Naive thymus-derived CD4-positive, alpha-beta T cell (primary cell): ENCODE data around the gene JADE3. TPM values are rescaled to one million over a fixed set of nuclear protein-coding genes. Genes with fewer than 3 reads are reported as not detected.

Source experiments
- ATAC-seq: fragments of 150-1000 bp; cut with Tn5 transposase; 2 replicates; pipeline ENCODE4 v1.10.0; 2021; ENCODE audit warnings: mild to moderate bottlenecking, moderate library complexity
- CTCF ChIA-PET: fragments of 350-600 bp; sonication (Branson Sonifier 250); formaldehyde crosslinking; loops from one replicate; lab custom pipeline; 2021; ENCODE audit warnings: antibody characterized with exemption; lab: Charles Lee
- POLR2A ChIA-PET: fragments of 350-600 bp; sonication (Branson Sonifier 250); formaldehyde crosslinking; loops from one replicate; lab custom pipeline; 2021; ENCODE audit warnings: antibody characterized with exemption, inconsistent platforms; lab: Charles Lee
- DNase-seq, 9 donors: peaks; one replicate each; pipeline versions ENCODE4 v3.0.0 to v3.0.0-alpha.2; 2020 to 2022; ENCODE audit warnings: mixed read lengths in 1 of 9
- H3K27ac ChIP-seq: one replicate; pipeline ENCODE4 v1.7.0; 2013; ENCODE audit warnings: mild to moderate bottlenecking, low read depth, low read length, moderate library complexity
- H3K27me3 ChIP-seq, 2 donors: one replicate each; pipeline ENCODE4 v1.7.0; 2013; ENCODE audit warnings: low read length in 2 of 2, mild to moderate bottlenecking in 2 of 2, moderate library complexity in 2 of 2; ENCODE audit not compliant: control insufficient read depth in 2 of 2, insufficient read depth in 2 of 2
- H3K36me3 ChIP-seq, 3 experiments: 1 replicate in 2 of 3; 2 replicates in 1 of 3; pipeline ENCODE4 v1.7.0; 2013; ENCODE audit warnings: low read length in 3 of 3, mild to moderate bottlenecking in 3 of 3, moderate library complexity in 1 of 3; ENCODE audit not compliant: insufficient read depth in 3 of 3, control insufficient read depth in 2 of 3
- H3K4me1 ChIP-seq, 2 donors: one replicate each; pipeline ENCODE4 v1.7.0; 2013; ENCODE audit warnings: low read length in 2 of 2, mild to moderate bottlenecking in 2 of 2, moderate library complexity in 1 of 2; ENCODE audit not compliant: control insufficient read depth in 2 of 2, insufficient read depth in 2 of 2
- H3K4me3 ChIP-seq: 2 replicates; pipeline ENCODE4 v1.7.0; 2013; ENCODE audit warnings: mild to moderate bottlenecking, low read length
- H3K9me3 ChIP-seq, 3 experiments: 1 replicate in 2 of 3; 2 replicates in 1 of 3; pipeline ENCODE4 v1.7.0; 2013; ENCODE audit warnings: low read length in 3 of 3; ENCODE audit not compliant: control insufficient read depth in 2 of 3
- H3K27ac Mint-ChIP-seq, 9 donors: one replicate each; pipeline ENCODE4 v1.8.0; 2020 to 2022; ENCODE audit warnings: mixed read lengths in 9 of 9, mild to moderate bottlenecking in 8 of 9, moderate library complexity in 5 of 9, inconsistent platforms in 2 of 9
- H3K27me3 Mint-ChIP-seq, 5 donors: one replicate each; pipeline ENCODE4 v1.8.0; 2021 to 2022; ENCODE audit warnings: mixed read lengths in 5 of 5, mild to moderate bottlenecking in 1 of 5
- H3K36me3 Mint-ChIP-seq, 5 donors: one replicate each; pipeline ENCODE4 v1.8.0; 2020 to 2022; ENCODE audit warnings: mixed read lengths in 5 of 5, mild to moderate bottlenecking in 3 of 5, inconsistent platforms in 1 of 5
- H3K4me1 Mint-ChIP-seq, 7 donors: one replicate each; pipeline ENCODE4 v1.8.0; 2020 to 2022; ENCODE audit warnings: mixed read lengths in 7 of 7, mild to moderate bottlenecking in 3 of 7, inconsistent platforms in 1 of 7
- H3K4me3 Mint-ChIP-seq, 10 donors: one replicate each; pipeline ENCODE4 v1.8.0; 2020 to 2022; ENCODE audit warnings: mild to moderate bottlenecking in 10 of 10, mixed read lengths in 10 of 10, moderate library complexity in 6 of 10, inconsistent platforms in 2 of 10
- H3K9me3 Mint-ChIP-seq, 11 donors: one replicate each; pipeline ENCODE4 v1.8.0; 2020 to 2022; ENCODE audit warnings: mixed read lengths in 11 of 11, mild to moderate bottlenecking in 4 of 11, inconsistent platforms in 1 of 11, moderate library complexity in 1 of 11
- intact Hi-C, 2 donors: fragments of 100-400 bp; cut with micrococcal nuclease; formaldehyde crosslinking; loops; one replicate each; pipeline ENCODE4 v1.15.1; 2023
- polyA plus RNA-seq, 2 donors: library from polyadenylated mRNA; unstranded; fragments of 300-500 nt; fragmentation: Illumina TruSeq; gene quantifications; one replicate each; pipeline ENCODE4 v1.2.3, GENCODE V29; 2021
- total RNA-seq, 6 experiments: library from RNA in 5 of 6; stranded (reverse) in 5 of 6; gene quantifications; 1 replicate in 5 of 6; 2 replicates in 1 of 6; pipeline ENCODE4 v1.2.3 and lab custom pipeline; 2021 to 2026

JADE3 gene
- total and polyA plus RNA-seq, 7 experiments from 2014 or later: 0.05 to 1.3 (median 0.16) TPM; not detected in 1

DNA sequence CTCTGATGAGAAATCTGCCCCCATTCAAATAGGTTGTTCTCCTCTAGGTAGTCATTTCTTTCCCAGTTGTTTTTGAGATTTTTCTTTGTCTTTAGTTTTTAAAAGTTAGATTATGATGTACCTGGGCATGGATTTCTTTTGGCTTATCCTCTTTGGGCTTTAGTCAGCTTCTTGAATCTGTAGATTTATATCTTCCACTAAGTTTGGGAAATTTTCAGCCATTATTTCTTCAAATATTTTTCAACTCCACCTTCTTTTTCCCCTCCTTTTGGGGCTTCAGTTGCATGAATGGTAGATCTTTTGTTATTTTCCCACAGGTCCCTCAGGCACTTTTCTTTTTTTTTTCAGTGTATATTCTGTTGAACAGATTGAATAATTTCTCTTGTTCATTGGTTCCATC is 77.3 kb downstream of the JADE3 start:
- H3K9me3 Mint-ChIP-seq: peaks cover 0 to 11% (median 3%) of the 10 kb centered on the region in 11 donors
- H3K9me3 ChIP-seq: no peaks in the 10 kb centered on the region
- no peak overlapping the region for H3K4me3 Mint-ChIP-seq
- DNase-seq: no peak
- intact Hi-C loops: no loop called here
- no peaks in the 10 kb centered on the region for H3K27me3 ChIP-seq
- no peak overlapping the region for H3K27ac Mint-ChIP-seq
- H3K27me3 Mint-ChIP-seq: no peaks in the 10 kb centered on the region
- ATAC-seq: no peak
- ChIA-PET POLR2A (no interaction called here), CTCF (no interaction called here)
- H3K36me3 Mint-ChIP-seq: peaks cover 0 to 7% (median 4%) of the 10 kb centered on the region in 5 donors
- H3K27ac ChIP-seq: no peak overlapping the region
- no peaks in the 10 kb centered on the region for H3K4me1 ChIP-seq
- H3K4me1 Mint-ChIP-seq: no peaks in the 10 kb centered on the region
- no peaks in the 10 kb centered on the region for H3K36me3 ChIP-seq
- H3K4me3 ChIP-seq: no peak overlapping the region

DNA sequence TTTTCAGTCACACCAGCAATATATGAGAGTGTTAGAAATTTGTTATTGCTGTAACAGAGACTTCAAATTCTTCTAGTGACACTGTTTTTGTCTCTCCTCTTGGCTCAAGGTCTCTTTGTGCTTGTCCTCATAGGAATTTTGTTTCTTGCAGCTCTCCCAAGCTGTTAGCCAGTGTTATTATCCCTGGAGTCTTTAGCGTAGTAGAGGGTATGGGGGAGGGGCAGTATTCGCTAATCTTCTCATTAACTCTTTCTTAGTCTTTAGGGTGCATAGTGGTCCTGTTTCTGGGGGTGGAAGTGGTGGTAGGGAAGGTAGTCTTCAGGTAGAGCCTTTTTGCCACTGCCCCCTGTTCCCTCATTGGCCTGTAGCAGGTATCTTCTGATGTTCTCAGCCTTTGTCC is 79.4 kb downstream of the JADE3 start:
- Mint-ChIP-seq H3K27ac (no peak overlapping the region), H3K9me3 (peaks cover 0 to 11% (median 3%) of the 10 kb centered on the region in 11 donors), H3K27me3 (no peaks in the 10 kb centered on the region), H3K4me3 (no peak overlapping the region), H3K4me1 (no peaks in the 10 kb centered on the region), H3K36me3 (peaks cover 0 to 7% (median 4%) of the 10 kb centered on the region in 5 donors)
- Histone ChIP-seq H3K27me3 (no peaks in the 10 kb centered on the region), H3K4me3 (no peak overlapping the region), H3K27ac (no peak overlapping the region), H3K9me3 (no peaks in the 10 kb centered on the region), H3K4me1 (no peaks in the 10 kb centered on the region), H3K36me3 (no peaks in the 10 kb centered on the region)
- CTCF ChIA-PET: no interaction called here
- DNase-seq (no peak), ATAC-seq (no peak)
- POLR2A ChIA-PET: no interaction called here
- intact Hi-C loops: no loop called here

GRCh38 chrX:46992070-46992469 is 79.8 kb downstream of the JADE3 start:
- no peaks in the 10 kb centered on the region for H3K36me3 ChIP-seq
- H3K27me3 ChIP-seq: no peaks in the 10 kb centered on the region
- no peaks in the 10 kb centered on the region for H3K9me3 ChIP-seq
- no peaks in the 10 kb centered on the region for H3K4me1 ChIP-seq
- DNase-seq (no peak), ATAC-seq (no peak)
- no peak overlapping the region for H3K4me3 Mint-ChIP-seq
- no peak overlapping the region for H3K4me3 ChIP-seq
- peaks cover 0 to 11% (median 3%) of the 10 kb centered on the region in 11 donors for H3K9me3 Mint-ChIP-seq
- H3K4me1 Mint-ChIP-seq: no peaks in the 10 kb centered on the region
- H3K36me3 Mint-ChIP-seq: peaks cover 0 to 7% (median 4%) of the 10 kb centered on the region in 5 donors
- ChIA-PET POLR2A (no interaction called here), CTCF (no interaction called here)
- no peak overlapping the region for H3K27ac Mint-ChIP-seq
- intact Hi-C loops: no loop called here
- no peak overlapping the region for H3K27ac ChIP-seq
- no peaks in the 10 kb centered on the region for H3K27me3 Mint-ChIP-seq

DNA sequence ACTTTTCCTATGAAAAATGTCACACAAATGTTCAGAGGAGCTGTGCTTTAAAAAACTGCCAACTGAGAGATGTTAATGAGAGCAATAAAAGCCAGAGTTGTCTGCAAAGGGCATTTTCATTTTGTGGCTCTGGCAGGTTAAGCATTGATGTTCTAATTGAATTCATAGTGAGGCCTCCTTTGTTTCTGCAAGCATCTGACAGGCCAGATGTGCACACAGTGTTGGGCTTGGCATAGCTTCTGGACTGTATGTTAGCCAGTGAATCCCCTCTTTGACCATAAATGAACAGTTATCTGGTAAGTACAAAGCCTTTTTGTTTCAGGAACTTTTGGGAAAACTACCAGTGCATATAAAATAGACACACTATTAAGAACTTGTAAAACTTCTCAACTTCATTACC is 81.9 kb downstream of the JADE3 start:
- Histone ChIP-seq H3K36me3 (no peaks in the 10 kb centered on the region), H3K4me3 (no peak overlapping the region), H3K27ac (no peak overlapping the region), H3K4me1 (no peaks in the 10 kb centered on the region), H3K27me3 (no peaks in the 10 kb centered on the region), H3K9me3 (no peaks in the 10 kb centered on the region)
- ATAC-seq (no peak), DNase-seq (no peak)
- H3K9me3 Mint-ChIP-seq: peaks cover 0 to 16% (median 3%) of the 10 kb centered on the region in 11 donors
- H3K27ac Mint-ChIP-seq: no peak overlapping the region
- POLR2A ChIA-PET: no interaction called here
- no peaks in the 10 kb centered on the region for H3K27me3 Mint-ChIP-seq
- H3K4me3 Mint-ChIP-seq: no peak overlapping the region
- H3K4me1 Mint-ChIP-seq: no peaks in the 10 kb centered on the region
- peaks cover 0 to 7% (median 4%) of the 10 kb centered on the region in 5 donors for H3K36me3 Mint-ChIP-seq
- intact Hi-C loops: no loop called here
- CTCF ChIA-PET: interaction anchor here (0.6 kb wide), 1 partner anchor 207 kb away, joined by 3 read pairs; no protein-coding TSS in a partner anchor

GRCh38 chrX:47012131-47012530 is 99.9 kb downstream of the JADE3 start:
- Histone ChIP-seq H3K9me3 (no peaks in the 10 kb centered on the region), H3K4me3 (no peak overlapping the region), H3K4me1 (no peaks in the 10 kb centered on the region), H3K36me3 (no peaks in the 10 kb centered on the region), H3K27ac (no peak overlapping the region), H3K27me3 (no peaks in the 10 kb centered on the region)
- Mint-ChIP-seq H3K9me3 (peaks cover 0 to 5% (median 0%) of the 10 kb centered on the region in 11 donors), H3K27ac (no peak overlapping the region), H3K36me3 (peaks cover 0 to 6% (median 0%) of the 10 kb centered on the region in 5 donors), H3K4me3 (no peak overlapping the region), H3K4me1 (no peaks in the 10 kb centered on the region), H3K27me3 (peaks cover 0 to 5% (median 0%) of the 10 kb centered on the region in 5 donors)
- CTCF ChIA-PET: no interaction called here
- ATAC-seq (no peak), DNase-seq (no peak)
- intact Hi-C loops: no loop called here
- POLR2A ChIA-PET: no interaction called here

- Mint-ChIP-seq H3K4me1 (no peaks in the 10 kb centered on the region), H3K9me3 (peaks cover 0 to 1% (median 0%) of the 10 kb centered on the region in 11 donors), H3K27ac (no peak overlapping the region), H3K36me3 (no peaks in the 10 kb centered on the region), H3K4me3 (no peak overlapping the region), H3K27me3 (no peaks in the 10 kb centered on the region)
- no peaks in the 10 kb centered on the region for H3K27me3 ChIP-seq
- no peaks in the 10 kb centered on the region for H3K4me1 ChIP-seq
- no peak for ATAC-seq
- H3K36me3 ChIP-seq: no peaks in the 10 kb centered on the region
- H3K9me3 ChIP-seq: no peaks in the 10 kb centered on the region
- no peak overlapping the region for H3K4me3 ChIP-seq
- ChIA-PET POLR2A (no interaction called here), CTCF (no interaction called here)
- intact Hi-C loops: no loop called here
- no peak overlapping the region for H3K27ac ChIP-seq
- DNase-seq: no peak
These were observed 114.0 kb downstream of the JADE3 start for GRCh38 chrX:47026198-47026597.

DNA sequence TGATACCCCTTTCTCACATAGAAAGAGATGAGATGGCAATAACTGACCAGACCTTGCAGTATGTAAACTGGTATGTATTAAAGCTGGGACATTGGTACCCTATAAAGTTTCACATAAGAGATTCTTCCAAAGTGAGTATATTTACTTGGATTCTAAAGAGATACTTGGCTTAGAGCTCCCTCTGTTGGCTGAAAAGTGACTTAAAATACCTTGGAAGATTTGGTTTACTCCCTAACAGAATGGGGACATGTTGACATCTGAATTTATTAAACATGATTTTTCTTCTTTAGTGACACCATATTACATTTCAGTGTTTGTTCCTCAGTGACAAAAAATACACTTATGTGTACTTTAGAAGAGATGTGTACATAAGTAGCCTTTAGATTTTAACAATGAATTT is 118.1 kb downstream of the JADE3 start:
- Mint-ChIP-seq H3K4me3 (no peak overlapping the region), H3K36me3 (no peaks in the 10 kb centered on the region), H3K27me3 (no peaks in the 10 kb centered on the region), H3K9me3 (no peaks in the 10 kb centered on the region), H3K27ac (no peak overlapping the region), H3K4me1 (no peaks in the 10 kb centered on the region)
- ChIA-PET CTCF (interaction anchor here (0.7 kb wide), 1 partner anchor 127 kb away, joined by 3 read pairs; no protein-coding TSS in a partner anchor), POLR2A (no interaction called here)
- Histone ChIP-seq H3K36me3 (no peaks in the 10 kb centered on the region), H3K4me1 (no peaks in the 10 kb centered on the region), H3K27ac (no peak overlapping the region), H3K4me3 (no peak overlapping the region), H3K27me3 (no peaks in the 10 kb centered on the region), H3K9me3 (no peaks in the 10 kb centered on the region)
- ATAC-seq: no peak
- intact Hi-C loops: loop anchor here (1.0 to 10.0 kb wide), 3 partner anchors 126 to 268 kb away; no protein-coding TSS in a partner anchor
- DNase-seq: peak in 7 of 9 donors; percentile 2 to 37 (median 32)
